PC-9 (cell line): ENCODE data around the gene RUNDC1. TPM values are rescaled to one million over a fixed set of nuclear protein-coding genes. Genes with fewer than 3 reads are reported as not detected.

Experiments
- BruUV-seq: library from RNA; stranded (reverse); fragments of 400-500 nt; replicated peaks from 2 replicates; lab custom pipeline; 2021; lab: Mats Ljungman, UMichigan
- CTCF ChIA-PET: fragments of 300-600 bp; sonication (Branson Sonifier 250); formaldehyde crosslinking; loops from one replicate; lab custom pipeline; 2022; ENCODE audit warnings: antibody characterized with exemption; lab: Charles Lee
- POLR2A ChIA-PET: fragments of 300-600 bp; sonication (Branson Sonifier 250); formaldehyde crosslinking; loops from one replicate; lab custom pipeline; 2022; ENCODE audit warnings: antibody characterized with exemption; ENCODE audit not compliant: unreplicated experiment; lab: Charles Lee
- DNase-seq, 2 experiments: peaks; one replicate each; pipeline versions ENCODE4 v3.0.0 to v3.0.0-alpha.2; 2015 to 2022; ENCODE audit warnings: mixed read lengths in 1 of 2
- H2AFZ ChIP-seq: fragments of 200-600 bp; sonication (generic); 2 replicates; pipeline ENCODE4 v1.8.1; 2017; ENCODE audit warnings: antibody characterized with exemption
- H3F3A ChIP-seq: fragments of 200-600 bp; sonication (generic); 2 replicates; pipeline ENCODE4 v1.8.1; 2017; ENCODE audit warnings: antibody characterized with exemption, mild to moderate bottlenecking, low read depth; ENCODE audit not compliant: insufficient read depth
- H3K27ac ChIP-seq: fragments of 200-600 bp; sonication (generic); 2 replicates; pipeline ENCODE4 v1.6.1; 2016; ENCODE audit warnings: mixed run types
- H3K27me3 ChIP-seq: fragments of 200-600 bp; sonication (generic); 2 replicates; pipeline ENCODE4 v1.6.1; 2016; ENCODE audit warnings: low read depth, mixed run types; ENCODE audit not compliant: insufficient read depth
- H3K36me3 ChIP-seq: fragments of 200-600 bp; sonication (generic); 2 replicates; pipeline ENCODE4 v1.6.1; 2016; ENCODE audit warnings: low read depth, mixed run types
- H3K4me1 ChIP-seq: fragments of 200-600 bp; sonication (generic); replicated peaks from 2 replicates; pipeline ENCODE4 v1.6.1; 2016; ENCODE audit warnings: mixed run types; ENCODE audit not compliant: insufficient read depth
- H3K4me2 ChIP-seq: fragments of 200-600 bp; sonication (generic); 2 replicates; pipeline ENCODE4 v1.6.1; 2017; ENCODE audit warnings: mixed run types
- H3K4me3 ChIP-seq: fragments of 200-600 bp; sonication (generic); 2 replicates; pipeline ENCODE4 v1.6.1; 2016; ENCODE audit warnings: mixed run types
- H3K79me2 ChIP-seq: fragments of 200-600 bp; sonication (generic); 2 replicates; pipeline ENCODE4 v1.6.1; 2017; ENCODE audit warnings: low read depth, mixed run types
- H3K9me2 ChIP-seq: fragments of 200-600 bp; sonication (generic); 2 replicates; pipeline ENCODE4 v1.8.1; 2017; ENCODE audit warnings: mild to moderate bottlenecking; ENCODE audit not compliant: insufficient read depth
- H3K9me3 ChIP-seq: fragments of 200-600 bp; sonication (generic); 2 replicates; pipeline ENCODE4 v1.8.1; 2016; ENCODE audit warnings: low read depth; ENCODE audit not compliant: insufficient read depth
- H4K20me1 ChIP-seq: fragments of 200-600 bp; sonication (generic); 2 replicates; pipeline ENCODE4 v1.8.1; 2017; ENCODE audit not compliant: insufficient read depth
- EZH2 ChIP-seq: fragments of 200-600 bp; sonication (generic); IDR thresholded peaks from 2 replicates; pipeline ENCODE4 v1.8.0; 2017; ENCODE audit warnings: antibody characterized with exemption, low read depth
- intact Hi-C: fragments of 100-400 bp; cut with micrococcal nuclease; formaldehyde crosslinking; loops from one replicate; pipeline ENCODE4 v1.10.0; 2022; ENCODE audit not compliant: unreplicated experiment
- total RNA-seq: library from RNA; stranded (reverse); gene quantifications from 2 replicates; pipeline ENCODE4 v1.2.3, GENCODE V29; 2021
- TF ChIP-seq, protein P1 (sequence below): fragments of 200-600 bp; sonication (generic); conservative IDR thresholded peaks from 2 replicates; pipeline ENCODE4 v1.6.1; 2017; ENCODE audit warnings: mixed run types, antibody characterized with exemption, mild to moderate bottlenecking, moderate library complexity

The RUNDC1 gene
- total RNA-seq, 1 experiment from 2014 or later: 12.7 TPM

DNA sequence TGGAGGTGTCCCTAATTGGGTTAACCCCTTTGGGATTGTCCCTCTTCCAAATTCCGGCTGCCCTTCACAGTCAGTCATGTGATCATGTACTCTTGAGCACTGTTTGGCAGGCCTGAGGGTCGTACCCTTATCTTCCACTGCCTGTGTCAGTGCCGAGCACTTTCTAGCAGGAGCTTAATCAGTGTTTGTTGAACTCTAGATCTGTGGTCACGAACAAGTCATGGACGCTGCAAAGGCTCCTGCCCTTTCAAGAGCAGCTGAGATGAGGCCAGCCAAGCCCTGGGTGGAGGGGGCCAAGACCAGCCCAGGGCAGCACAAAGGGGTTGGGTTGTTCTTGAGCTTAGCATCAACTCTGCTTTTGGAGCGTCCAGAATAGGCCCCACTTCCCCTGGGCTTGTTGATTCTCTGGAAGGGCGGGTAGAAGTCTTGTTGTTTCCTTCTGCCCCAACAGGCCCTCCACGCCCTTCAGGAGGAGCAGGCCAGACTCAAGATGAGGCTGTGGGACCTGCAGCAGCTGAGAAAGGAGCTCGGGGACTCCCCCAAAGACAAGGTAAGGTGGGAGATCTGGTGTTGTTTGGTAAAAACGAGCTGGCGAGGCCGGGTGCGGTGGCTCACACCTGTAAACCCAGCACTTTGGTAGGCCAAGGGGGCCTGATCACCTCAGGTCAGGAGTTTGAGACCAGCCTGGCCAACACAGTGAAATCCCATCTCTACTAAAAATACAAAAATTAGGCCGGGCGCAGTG, 31.5 kb downstream of the RUNDC1 start:
- DNase-seq: no peak
- H4K20me1 ChIP-seq: no peaks in the 10 kb centered on the region
- intact Hi-C loops: no loop called here
- H3K27ac ChIP-seq: 0 out of 2 replicates have a peak overlapping the region, but pooled peaks have one; percentile 19
- no peaks in the 10 kb centered on the region for H3K9me3 ChIP-seq
- BruUV-seq: no TSS peak
- H3K4me2 ChIP-seq: peak overlapping the region; percentile 8
- no peak for TF ChIP-seq EZH2
- TF ChIP-seq, protein P1, sequence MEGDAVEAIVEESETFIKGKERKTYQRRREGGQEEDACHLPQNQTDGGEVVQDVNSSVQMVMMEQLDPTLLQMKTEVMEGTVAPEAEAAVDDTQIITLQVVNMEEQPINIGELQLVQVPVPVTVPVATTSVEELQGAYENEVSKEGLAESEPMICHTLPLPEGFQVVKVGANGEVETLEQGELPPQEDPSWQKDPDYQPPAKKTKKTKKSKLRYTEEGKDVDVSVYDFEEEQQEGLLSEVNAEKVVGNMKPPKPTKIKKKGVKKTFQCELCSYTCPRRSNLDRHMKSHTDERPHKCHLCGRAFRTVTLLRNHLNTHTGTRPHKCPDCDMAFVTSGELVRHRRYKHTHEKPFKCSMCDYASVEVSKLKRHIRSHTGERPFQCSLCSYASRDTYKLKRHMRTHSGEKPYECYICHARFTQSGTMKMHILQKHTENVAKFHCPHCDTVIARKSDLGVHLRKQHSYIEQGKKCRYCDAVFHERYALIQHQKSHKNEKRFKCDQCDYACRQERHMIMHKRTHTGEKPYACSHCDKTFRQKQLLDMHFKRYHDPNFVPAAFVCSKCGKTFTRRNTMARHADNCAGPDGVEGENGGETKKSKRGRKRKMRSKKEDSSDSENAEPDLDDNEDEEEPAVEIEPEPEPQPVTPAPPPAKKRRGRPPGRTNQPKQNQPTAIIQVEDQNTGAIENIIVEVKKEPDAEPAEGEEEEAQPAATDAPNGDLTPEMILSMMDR: no peak
- POLR2A ChIA-PET: interaction anchor here (0.6 to 1.1 kb wide), 3 partner anchors 109 to 1093 kb away, joined by 3 to 5 read pairs (median 3); no protein-coding TSS in a partner anchor
- CTCF ChIA-PET: no interaction called here
- peaks cover 6% of the 10 kb centered on the region; the same call in 1 of the 2 replicates for H3K79me2 ChIP-seq
- no peaks in the 10 kb centered on the region for H3K9me2 ChIP-seq
- peaks cover 38% of the 10 kb centered on the region for H3K4me1 ChIP-seq
- H3K27me3 ChIP-seq: no peaks in the 10 kb centered on the region
- no peak overlapping the region for H2AFZ ChIP-seq
- H3F3A ChIP-seq: peaks cover 37% of the 10 kb centered on the region
- H3K4me3 ChIP-seq: no peak overlapping the region
- 0 out of 2 replicates have a peak, but pooled peaks cover 12% of the 10 kb centered on the region for H3K36me3 ChIP-seq

DNA sequence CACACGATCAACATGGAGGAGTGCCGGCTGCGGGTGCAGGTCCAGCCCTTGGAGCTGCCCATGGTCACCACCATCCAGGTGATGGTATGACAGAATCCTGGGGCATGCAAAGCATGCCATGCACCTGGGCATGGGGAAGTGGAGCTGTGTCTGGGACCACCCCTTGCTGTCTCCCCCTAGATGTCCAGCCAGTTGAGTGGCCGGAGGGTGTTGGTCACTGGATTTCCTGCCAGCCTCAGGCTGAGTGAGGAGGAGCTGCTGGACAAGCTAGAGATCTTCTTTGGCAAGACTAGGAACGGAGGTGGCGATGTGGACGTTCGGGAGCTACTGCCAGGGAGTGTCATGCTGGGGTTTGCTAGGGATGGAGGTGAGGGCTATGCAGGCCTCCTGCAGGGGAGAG, 32.9 kb downstream of the RUNDC1 start:
- peaks cover 32% of the 10 kb centered on the region for H3K4me1 ChIP-seq
- intact Hi-C loops: no loop called here
- POLR2A ChIA-PET: interaction anchor here (1.1 kb wide), 1 partner anchor 347 kb away, joined by 3 read pairs; no protein-coding TSS in a partner anchor

DNA sequence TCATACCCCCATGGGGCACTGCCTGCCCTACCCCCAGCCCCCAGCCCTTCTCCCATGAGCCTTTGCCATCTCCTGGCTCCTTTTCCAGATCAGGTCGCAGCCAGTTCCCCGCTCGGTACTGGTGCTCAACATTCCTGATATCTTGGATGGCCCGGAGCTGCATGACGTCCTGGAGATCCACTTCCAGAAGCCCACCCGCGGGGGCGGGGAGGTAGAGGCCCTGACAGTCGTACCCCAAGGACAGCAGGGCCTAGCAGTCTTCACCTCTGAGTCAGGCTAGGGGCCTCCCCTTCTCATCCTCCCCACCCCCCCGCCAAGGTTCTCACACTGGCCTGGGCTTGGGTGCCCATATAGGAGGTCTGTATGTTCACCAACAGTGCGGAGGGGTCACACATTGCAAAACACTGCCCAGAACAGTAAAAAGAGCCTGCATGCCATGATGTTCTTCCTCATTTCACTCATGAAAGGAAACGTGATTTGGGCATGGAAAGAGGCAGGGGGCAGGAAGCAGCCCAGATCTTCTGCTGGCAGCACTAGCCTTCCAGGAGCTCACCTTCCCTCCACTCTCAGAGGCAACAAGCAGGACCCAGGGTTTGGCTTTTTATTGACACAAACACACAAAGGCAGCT, 33.8 kb downstream of the RUNDC1 start:
- ChIA-PET CTCF (no interaction called here), POLR2A (no interaction called here)
- Histone ChIP-seq H3K4me2 (no peak overlapping the region), H3K36me3 (peaks cover 22% of the 10 kb centered on the region), H3K27ac (no peak overlapping the region), H4K20me1 (no peaks in the 10 kb centered on the region), H3K4me3 (no peak overlapping the region), H3K27me3 (no peaks in the 10 kb centered on the region), H3K9me3 (no peaks in the 10 kb centered on the region), H3K79me2 (peaks cover 7% of the 10 kb centered on the region), H3K9me2 (no peaks in the 10 kb centered on the region), H3K4me1 (peaks cover 32% of the 10 kb centered on the region), H3F3A (peaks cover 32% of the 10 kb centered on the region), H2AFZ (no peak overlapping the region)
- TF ChIP-seq, protein P1: no peak
- no peak for TF ChIP-seq EZH2
- no peak for DNase-seq
- intact Hi-C loops: no loop called here
- no TSS peak for BruUV-seq

More for the DNA sequence above, 32.9 kb downstream of the RUNDC1 start:
- no peak for DNase-seq
- H3K9me2 ChIP-seq: no peaks in the 10 kb centered on the region
- H3K27ac ChIP-seq: no peak overlapping the region
- no peak overlapping the region for H2AFZ ChIP-seq
- CTCF ChIA-PET: no interaction called here
- H3K4me3 ChIP-seq: no peak overlapping the region
- H3K27me3 ChIP-seq: no peaks in the 10 kb centered on the region
- no TSS peak for BruUV-seq
- no peaks in the 10 kb centered on the region for H4K20me1 ChIP-seq
- TF ChIP-seq, protein P1: no peak
- TF ChIP-seq EZH2: no peak
- H3K79me2 ChIP-seq: peaks cover 6% of the 10 kb centered on the region; the same call in 1 of the 2 replicates
- H3F3A ChIP-seq: peaks cover 32% of the 10 kb centered on the region
- H3K9me3 ChIP-seq: no peaks in the 10 kb centered on the region
- H3K36me3 ChIP-seq: peaks cover 18% of the 10 kb centered on the region; the same call in 1 of the 2 replicates
- no peak overlapping the region for H3K4me2 ChIP-seq
